GM12864 (cell line): ENCODE measurements around the gene EMCN.
"Not testable (repeated sequence)": the region's sequence is repeated elsewhere in the genome, so short reads cannot be mapped to it uniquely, and the experiment has no call there.

Experiments
- DNase-seq: peaks from one replicate; pipeline ENCODE4 v3.0.0-alpha.2; 2011; ENCODE audit warnings: low read depth
- H3K4me3 ChIP-seq: 2 replicates; pipeline ENCODE4 v1.5.1; 2011; ENCODE audit warnings: mild to moderate bottlenecking, low read depth, low read length, control low read depth
- CTCF ChIP-seq: IDR thresholded peaks from 2 replicates; pipeline ENCODE4 v1.5.1; 2011; ENCODE audit warnings: low read depth, mild to moderate bottlenecking, moderate library complexity, low read length, control low read depth, inconsistent platforms; ENCODE audit errors: missing control alignments

The EMCN gene

GRCh38 chr4:100414016-100414790 is 103.6 kb downstream of the EMCN start:
- no peak overlapping the region for H3K4me3 ChIP-seq
- TF ChIP-seq CTCF, result no peak
- DNase-seq, result no peak

GRCh38 chr4:100391863-100392262 is 126.0 kb downstream of the EMCN start:
- no peak overlapping the region for H3K4me3 ChIP-seq
- TF ChIP-seq CTCF, result no peak
- no peak for DNase-seq

- no peak overlapping the region for H3K4me3 ChIP-seq
- DNase-seq, result no peak
- no peak for TF ChIP-seq CTCF
These were observed 126.7 kb downstream of the EMCN start for GRCh38 chr4:100391086-100391485.

- TF ChIP-seq CTCF, result no peak
- no peak overlapping the region for H3K4me3 ChIP-seq
- DNase-seq, result no peak
These were observed 131.6 kb downstream of the EMCN start for GRCh38 chr4:100386270-100386669.

- DNase-seq, H3K4me3 ChIP-seq: not testable (repeated sequence)
These were observed 137.4 kb downstream of the EMCN start for GRCh38 chr4:100380401-100380800.

- H3K4me3 ChIP-seq, result no peak overlapping the region
- TF ChIP-seq CTCF, result no peak
- DNase-seq, result no peak
These were observed 138.2 kb downstream of the EMCN start for GRCh38 chr4:100379583-100380105.

GRCh38 chr4:100372432-100372831 is 145.4 kb downstream of the EMCN start:
- DNase-seq, result no peak
- H3K4me3 ChIP-seq, result no peak overlapping the region
- peak; percentile 51 for TF ChIP-seq CTCF
